ENCODE measurements around the gene RHEBL1.

DNA sequence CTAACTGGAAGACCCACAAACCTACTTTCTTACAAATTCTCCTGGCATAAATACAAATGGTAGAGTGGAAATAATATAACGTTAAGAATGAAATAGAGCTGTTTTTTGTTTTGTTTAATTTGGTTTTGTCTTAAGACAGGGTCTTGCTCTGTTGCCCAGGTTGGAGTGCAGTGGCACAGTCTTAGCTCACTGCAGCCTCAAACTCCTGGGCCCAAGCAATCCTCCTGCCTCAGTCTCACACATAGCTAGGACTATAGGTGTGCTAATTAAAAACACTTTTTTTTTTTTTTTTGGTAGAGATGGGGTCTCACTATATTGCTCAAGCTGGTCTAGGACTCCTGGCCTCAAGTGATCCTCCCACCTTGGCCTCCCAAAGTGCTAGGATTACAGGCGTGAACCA, 28.9 kb upstream of the RHEBL1 start:
- TF ChIP-seq POLR2A (IDR thresholded peaks at IDR 0.05) = no peak
- no peak for TF ChIP-seq CTCF (IDR thresholded peaks at IDR 0.05)
- no peak for TF ChIP-seq POLR2AphosphoS5 (IDR thresholded peaks at IDR 0.05)

Data from transverse colon (tissue), 4 donors.